HG03571 (cell line): Measurements from ENCODE around the gene YEATS2.

ENCODE experiments used
- ATAC-seq: cut with Tn5 transposase; IDR thresholded peaks from one replicate; pipeline ENCODE4 v1.9.1; 2021; ENCODE audit not compliant: unreplicated experiment

YEATS2 gene

DNA sequence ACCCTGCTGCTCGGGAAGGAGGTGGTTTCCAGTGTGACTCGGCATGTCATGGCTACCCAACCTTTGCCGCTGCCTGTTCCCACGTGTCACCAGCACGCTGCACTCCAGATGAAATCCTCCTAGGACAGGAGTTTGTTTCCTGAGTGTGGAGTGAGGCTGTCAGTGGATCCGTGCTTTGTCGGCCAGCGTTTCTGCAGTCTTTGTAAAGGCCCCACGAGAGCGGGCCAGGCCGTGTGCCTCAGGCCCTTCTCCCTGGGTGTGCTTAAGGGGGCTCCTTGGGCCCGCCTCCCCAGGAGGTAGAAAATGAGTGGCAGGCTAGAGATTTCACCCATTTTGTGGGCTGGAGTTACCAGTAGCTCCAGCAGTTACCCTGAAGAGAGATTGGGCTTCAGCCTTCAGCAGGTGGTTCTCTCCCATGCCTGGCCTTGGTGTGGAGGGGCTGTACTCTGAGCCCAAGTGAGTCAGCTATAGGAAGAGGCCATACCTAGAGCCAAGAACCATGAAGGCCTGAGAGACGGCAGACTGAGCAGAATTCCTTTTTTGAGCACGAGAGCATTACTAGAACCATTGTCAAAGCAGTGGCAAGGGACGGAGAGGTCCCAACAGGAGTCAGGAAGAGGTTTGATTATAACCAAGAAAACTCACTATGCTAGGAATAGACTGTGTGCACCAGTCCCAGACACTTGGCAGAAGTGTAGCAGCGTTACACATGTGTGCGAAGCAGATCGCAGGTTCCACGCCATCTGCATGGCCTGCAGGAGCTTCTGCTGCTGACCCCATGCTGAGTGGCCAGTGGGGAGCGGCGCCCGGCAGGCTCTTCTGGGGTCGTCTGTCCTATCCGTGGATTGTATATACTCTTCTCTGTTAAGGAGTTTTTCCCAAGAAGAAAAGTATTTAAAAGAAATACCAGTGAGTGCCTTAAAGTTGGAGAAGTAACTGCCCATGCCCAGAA is 113.3 kb downstream of the YEATS2 start:
- ATAC-seq: no peak

DNA sequence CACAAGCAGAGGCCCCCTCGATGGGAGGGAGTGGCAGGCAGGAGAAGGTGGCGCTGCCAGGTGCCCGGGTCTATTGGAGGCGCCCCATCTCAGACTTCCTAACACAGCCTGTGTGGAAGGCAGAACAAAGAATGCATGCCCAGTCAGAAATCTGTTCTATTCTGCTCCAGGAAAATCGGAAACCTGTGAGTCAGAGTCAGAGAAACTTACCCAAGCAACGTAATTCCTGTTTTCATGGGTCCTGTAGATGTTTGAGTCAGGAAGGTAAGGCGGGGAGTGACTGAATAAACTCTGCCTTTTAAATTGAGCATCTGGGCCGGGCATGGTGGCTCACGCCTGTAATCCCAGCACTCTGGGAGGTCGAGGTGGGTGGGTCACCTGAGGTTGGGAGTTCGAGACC is 114.0 kb downstream of the YEATS2 start:
- ATAC-seq: no peak

DNA sequence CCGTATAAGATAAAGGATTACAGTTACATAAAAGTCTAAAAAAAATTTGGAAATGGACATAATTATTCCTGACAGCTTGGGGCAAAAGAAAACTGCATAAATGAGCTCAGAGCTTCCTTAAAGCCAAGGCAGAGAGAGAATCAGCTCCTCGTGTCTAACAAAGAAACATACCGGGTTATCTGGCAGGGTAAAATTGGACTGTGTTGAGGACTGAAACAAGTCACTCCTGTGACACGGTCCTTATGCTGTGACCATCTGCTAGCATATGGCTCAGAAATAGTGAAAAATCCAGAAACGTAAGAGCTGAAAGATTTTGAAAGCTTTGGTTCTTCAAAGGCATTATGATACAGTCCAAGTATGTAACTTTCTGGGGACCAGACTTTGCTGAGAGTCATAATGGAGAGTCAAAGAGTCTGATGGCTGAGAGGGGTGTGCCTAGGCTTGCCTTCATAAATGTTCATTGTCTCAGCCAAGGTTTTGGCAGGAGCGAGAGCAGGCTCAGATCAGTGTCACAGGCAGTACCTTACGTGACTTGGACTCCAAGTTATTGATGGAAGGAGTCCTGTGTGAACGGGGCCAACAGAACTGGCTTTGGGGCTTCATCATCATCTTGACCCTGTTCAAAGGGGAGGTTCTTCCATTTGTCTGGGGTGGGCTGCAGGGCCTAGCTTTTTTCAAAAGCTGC is 115.3 kb downstream of the YEATS2 start:
- no peak for ATAC-seq

DNA sequence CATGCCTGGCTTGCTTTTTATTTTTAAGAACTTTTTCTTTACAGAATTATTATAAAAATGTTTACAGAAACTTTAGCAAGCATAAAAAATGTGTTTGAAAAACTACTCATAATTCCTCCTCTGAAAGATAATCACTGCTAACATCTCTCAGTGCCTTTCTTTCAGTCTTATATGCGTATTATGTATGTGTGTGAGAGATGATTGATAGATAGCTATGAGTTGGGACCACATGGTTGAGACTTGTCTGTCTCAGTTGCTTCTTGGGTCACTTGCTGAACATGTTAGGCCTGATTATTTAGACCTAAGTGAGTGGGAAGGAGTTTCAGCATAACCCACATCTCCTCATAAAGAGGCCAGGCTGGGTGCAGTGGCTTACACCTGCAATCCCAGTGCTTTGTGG is 116.6 kb downstream of the YEATS2 start:
- no peak for ATAC-seq

DNA sequence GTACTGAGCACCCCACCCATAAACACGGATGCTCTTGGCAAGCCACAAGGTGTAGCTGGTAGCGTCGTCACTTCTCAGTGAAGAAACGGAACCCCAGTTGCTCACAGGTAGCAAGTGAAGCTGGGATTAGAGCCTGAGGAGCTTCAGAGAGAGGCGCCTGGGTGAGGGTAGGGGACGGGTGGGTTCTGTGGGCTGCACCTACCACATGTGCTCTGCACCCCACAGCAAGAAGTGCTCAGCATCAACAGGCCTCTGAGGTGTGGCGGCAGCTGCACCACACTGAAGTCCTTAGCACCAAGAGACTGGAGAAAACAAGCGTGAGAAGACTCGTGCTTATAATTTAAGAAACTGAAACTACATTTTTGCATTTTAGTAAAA is 118.0 kb downstream of the YEATS2 start:
- ATAC-seq: no peak

DNA sequence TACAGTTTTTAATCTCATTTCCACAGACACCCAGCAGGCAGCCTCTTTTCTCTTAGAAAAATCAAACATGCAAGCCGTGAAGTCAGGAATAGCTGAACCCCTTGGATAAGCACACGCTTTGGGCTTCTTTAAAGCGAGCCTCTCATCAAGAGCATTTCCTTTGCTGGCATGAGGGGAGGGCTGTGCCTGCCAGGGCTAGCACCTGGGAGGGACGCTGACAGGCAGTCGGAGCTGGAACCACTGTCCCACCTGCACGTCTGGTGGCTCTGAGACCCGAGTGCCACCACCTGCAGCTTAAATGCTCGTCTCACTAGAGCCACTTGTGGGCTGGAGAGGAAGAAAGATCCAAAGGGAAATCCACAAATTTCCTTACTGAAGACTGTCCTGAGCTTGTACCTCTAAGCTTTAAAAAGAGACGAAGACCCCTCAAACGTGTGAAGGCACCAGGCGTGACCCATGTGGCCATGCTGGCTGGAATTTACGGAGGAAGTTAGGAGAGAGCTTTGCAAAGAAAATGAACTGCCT is 118.4 kb downstream of the YEATS2 start:
- no peak for ATAC-seq

DNA sequence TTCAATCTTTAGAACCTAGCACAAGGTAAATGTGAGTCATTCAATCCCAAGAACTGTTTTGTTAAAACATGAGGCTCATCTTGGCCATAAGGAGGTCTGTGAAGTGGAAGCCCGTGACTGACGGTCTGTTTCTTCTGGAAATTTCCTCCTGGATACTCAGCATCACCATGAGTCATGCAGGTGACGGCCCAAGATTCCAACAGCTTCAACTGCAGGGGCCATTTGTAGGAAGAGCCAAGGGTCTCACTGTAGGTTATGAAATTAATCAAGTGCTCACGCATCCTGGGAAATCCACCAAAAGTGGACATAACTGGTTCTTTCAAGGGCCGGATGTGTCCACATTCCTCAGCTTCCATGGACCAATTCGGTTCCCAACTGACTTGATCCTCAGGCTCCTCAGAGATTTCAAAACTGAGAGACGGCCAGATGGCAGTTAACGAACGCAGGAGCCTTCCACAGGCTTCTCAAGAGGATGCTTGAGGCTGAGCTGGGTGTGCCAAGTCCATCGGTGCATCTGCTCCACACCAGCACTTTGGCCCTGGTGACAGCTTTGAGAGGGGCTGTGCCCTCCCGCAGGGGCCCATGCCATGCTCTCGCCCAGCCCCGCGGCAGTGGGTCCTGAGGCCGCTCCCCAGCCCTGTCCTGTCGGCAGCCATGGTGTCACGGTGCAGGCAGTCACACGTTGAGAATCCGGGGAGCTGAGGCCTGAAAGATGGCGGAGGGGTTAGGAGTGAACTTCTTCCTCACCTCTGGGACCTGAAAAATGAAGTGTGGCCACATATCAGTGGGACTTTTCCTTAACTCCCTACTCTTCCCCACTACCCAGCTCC is 119.3 kb downstream of the YEATS2 start:
- ATAC-seq: no peak

DNA sequence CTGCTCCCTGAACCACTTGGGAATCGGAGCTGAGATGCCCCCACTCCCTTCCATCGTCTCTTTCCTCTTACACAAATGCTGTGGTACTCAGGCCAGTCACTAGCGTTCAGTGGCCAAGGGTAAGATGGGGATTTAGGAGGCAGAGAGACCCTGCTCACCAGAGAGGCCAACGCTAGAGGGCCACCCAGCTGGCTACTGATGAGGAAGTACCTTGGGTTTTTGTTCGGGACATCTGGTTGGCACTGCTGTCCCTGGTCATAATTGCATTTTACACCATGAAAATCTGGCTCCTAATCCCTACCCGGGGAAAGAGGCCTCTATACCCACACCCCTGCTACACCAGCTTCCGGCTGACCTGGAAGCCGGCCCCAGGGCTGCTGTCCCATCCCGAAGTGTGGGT is 120.0 kb downstream of the YEATS2 start:
- no peak for ATAC-seq

DNA sequence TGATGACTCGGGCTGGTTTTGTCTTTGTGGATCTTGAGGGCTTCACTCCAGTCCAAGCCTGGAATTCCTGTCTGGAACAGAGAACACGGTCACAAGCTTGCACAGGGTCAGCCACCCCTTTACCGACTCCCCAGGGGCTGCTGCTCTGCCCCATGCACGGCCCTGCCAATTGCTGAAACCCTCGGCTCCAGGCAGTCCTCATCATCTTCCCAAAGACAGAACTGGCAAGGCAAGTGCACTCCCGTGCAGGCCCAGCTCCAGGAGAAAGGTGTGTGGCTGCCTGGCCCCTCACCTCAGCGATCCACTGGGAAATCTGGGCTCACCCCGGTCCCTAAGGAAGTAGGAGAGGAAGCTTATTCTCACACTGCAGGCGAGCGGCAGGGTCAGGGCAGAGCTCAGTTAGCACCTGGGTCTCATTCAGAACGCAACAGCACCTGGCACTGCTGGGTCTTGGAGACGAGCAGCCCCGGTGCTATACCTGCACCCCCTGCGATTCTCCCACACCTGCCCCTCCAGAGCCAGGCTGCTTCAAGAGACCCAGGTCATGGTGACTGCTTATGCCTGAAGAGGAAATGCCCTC is 120.5 kb downstream of the YEATS2 start:
- no peak for ATAC-seq

DNA sequence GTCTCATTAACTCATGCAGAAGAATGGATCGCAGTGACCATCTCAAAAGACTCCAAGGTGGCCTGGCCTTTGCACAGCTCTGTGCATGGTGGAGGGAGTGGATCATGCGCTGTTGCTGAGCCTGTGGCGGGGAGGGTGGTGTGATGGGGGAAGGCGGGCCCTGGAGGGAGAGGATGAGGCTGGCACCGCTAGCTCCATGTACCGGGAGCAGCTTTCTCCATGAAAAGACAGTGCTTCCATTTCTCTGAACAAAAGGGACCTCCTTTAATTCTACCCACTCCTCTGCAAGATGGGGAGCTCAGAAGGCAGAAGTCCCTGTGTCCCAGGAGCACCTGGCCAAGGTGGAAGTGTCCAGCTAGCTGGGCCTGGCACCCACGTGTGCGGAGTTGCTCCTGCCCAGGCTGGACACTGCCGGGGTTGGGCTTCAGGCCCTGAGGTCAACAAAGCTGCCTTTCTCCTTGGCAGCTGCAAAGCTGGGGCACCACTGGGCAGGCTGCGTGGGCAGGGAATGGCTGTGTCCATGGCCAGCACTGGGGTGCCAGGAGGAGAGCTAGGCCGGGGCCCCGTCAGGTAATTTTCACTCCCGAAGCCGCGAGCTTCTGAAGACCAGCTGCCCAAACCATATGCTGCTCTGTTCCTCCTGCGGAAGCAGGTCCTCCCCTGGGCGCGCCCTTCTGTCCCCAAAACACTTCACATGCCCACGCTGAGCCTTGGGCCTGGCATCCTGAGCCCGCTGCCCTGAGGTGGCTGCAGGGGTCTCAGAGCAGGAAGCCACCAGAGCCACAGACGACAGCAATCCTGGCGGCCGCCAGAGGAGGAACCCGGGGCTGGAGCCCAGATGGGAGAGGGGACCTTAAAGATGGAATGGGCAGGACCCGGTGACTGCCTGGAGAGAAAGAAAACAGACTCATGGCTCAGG is 121.4 kb downstream of the YEATS2 start:
- no peak for ATAC-seq

DNA sequence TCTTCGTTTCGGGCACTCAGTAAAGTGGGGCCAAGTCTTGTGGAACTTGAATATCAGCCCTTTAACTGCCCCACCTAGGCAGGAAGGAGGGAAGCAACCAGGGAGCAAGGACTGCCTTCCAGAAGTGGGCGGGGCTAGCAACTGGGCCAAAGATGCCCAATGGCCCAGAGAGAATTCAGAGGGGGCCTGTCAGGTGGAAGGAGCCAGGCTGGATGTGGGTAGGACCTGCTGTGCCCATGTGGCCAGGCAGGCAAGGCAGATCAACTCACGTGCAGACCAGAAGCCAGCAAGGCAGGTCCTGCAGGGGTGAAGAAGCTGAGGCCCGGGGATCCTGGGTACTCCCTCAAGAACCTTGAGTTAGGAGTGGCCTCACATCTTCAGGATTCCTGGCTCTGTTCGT is 122.2 kb downstream of the YEATS2 start:
- no peak for ATAC-seq

DNA sequence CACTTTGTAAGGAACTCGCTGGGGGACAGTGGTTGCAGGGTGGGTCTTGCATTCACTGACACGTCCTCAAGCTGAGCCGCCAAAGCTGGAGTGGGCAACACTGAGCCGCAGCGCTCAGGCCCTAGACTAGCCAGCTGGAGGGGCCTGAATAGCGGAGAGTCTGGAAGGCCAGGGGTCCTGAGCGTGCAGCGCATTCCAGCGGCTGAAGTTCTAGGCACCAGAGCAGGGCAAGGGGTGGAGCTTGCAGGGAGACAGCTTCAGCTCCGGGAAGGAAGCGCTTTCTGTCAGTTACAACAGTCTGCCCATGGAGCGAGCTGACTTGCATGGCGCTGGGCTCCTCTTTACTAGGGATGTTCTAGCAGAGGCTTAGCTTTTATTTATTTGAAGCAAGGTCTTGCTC is 125.0 kb downstream of the YEATS2 start:
- no peak for ATAC-seq

DNA sequence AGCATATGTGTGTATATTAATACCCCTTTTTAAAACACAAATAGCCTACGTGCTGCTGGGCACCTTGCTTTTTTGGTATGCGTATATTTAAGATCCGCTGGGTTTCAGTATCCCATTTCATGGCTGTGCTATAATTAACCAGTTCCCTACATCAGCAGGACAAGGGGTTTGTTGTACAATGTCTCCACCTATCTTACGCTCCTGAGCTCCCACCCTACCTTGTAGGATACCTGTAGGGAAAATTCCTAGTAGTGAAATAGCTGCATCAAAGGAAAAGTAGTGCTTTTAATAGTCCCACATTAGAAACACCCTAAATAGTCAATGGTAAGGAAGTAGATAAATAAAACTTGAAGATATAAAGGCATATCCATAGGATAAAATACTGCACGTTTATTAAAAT is 126.4 kb downstream of the YEATS2 start:
- no peak for ATAC-seq

DNA sequence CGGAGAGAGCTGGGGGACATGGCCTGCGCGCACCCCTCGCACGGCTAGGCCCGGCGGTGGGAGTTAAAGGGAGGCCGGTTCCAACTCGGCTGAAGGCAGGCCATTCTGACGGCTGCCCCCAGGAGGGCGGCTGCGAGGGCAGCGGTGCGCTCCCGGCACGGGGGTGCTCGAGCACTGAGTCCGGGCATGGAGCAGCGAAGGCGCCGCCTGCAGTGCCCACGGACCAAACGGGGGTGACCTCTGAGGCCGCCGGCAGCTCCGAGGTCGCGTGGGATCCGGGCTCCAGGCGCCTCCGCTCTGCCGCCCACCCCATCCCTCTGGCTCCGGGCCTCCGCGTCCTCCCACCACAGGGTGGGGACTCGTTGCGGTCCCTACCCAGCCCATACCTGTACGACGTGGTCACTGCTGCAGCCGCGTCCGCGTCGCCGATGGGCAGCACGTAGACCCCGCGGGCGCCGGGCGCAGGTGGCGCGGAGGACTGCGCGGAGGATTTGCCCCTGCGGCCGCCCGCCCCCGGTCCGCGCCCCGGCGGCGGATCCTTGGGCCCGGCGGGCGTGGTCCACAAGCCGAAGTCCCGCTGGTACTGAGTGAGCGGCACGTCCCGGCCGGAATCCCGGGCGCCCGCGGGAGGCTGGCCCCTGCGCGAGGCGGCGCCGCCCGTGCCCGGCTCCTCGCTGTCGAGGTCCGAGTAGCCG is 127.3 kb downstream of the YEATS2 start:
- ATAC-seq: no peak

DNA sequence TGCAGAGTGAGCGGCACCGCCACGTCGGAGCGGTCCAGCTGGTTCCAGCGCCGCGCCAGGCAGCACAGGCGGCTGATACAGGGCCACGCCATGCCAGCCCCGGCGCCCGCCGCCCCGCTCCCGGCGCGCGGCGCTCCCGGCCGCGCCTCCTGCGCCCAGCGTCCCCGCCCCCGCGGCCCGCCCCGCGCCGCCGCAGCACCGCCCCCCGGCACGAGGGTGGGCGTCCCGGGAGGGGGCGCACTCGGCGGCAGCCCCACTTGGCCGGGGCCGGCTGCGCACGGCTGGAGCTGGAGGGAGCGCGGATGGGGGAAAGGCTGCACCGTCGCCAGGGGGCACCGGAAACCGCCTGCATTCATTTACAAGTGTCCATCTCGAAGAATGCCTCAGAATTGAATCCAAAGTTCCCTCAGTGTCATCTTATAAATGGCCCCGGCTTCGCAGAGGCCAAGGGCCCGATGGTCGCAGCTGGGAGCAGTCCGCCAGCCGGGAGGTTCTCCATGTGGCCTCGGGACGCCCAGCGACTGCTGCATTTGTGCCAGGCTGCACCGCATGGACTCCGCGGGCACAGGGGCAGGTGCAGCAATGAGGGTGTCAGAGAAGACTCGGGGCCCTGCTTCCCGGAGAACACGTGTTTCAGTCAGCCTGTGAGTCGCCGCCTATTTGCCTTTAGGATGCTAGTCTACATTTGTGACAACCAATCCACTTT is 128.0 kb downstream of the YEATS2 start, which contains the start of gene MAP6D1:
Gene MAP6D1, minus strand, starts transcription at position 122 of the 706 bp plus-strand sequence. Its CDS starts 30 bp downstream, at position 92.
- ATAC-seq: no peak

DNA sequence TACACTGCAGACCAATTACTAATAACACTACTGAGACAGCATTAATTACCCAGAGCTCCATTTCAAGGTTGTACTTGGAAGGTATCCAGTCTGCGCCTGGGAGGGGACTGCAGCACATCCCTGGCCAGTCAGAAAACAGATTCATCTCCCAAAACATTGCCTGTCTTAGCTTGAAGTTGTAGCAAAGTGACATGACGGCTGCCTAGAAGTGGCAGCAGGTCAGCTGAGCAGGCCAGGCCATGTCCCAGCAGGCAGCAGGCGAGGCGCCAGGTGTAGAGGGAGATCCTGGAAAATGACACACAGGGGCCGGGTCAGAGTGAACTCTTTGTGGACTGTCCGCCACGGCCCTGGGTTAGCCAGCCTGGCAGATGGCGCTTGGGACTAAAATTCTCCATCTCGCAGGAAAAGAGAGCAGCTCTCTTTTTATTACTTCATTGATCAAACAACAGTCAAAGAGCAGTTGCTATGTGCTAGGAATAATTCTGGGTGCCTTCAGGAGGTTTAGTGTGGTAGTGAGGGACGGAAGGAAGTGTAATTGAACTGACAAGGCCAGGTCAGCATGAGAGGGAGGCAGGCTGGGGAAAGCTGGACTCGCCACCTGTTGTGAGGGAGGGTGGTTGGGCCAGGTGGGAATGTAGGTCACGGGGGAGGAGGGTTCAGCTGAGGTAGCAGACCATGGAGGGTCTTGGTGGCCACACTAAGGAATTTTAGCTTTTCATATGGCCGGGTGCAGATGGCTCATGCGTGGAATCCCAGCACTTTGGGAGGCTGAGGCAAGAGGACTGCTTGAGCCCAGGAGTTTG is 129.1 kb downstream of the YEATS2 start:
- ATAC-seq: no peak

DNA sequence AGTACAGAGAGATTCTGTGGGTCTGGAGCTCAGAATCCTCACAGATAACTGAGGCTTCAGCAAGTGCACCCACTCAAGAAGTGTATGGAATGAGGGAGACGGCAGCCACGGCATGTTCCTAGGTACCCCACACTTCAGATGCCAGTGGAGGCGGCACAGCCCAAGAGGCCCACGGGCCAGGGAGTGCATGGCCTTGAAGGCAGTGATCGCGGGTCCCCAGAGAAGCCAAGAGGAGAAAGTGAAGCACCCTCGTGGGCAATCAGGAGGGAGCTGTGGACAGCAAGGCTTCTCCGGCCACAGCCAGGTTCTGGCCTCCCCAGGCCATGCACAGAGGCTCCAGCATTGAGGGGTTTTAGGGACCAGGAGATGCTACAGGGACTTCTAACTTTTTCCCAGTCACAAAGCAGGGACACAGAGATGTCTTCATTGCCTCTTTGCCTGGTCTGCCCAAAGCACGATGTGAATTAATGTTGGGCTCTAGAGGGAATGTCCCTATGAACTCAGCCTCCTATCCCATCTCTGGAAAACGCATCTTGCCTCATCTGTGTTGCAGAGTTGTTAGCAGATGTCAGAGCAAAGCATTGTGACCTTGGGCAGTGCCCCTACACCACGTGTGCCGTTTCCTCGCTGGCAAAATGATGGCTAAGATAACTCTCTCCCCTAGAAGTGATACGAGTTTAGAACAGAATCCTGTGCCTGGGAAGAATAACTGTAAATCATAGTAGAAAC is 130.4 kb downstream of the YEATS2 start:
- ATAC-seq: no peak
